Left ventricle myocardium inferior (tissue), 1 donor: ENCODE results near the gene EFS. TPM values are rescaled to one million over a fixed set of nuclear protein-coding genes. Genes with fewer than 3 reads are reported as not detected.

Experiments used
- DNase-seq: peaks from one replicate; pipeline ENCODE4 v3.0.0-alpha.2; 2020
- H3K27ac ChIP-seq: fragments of 200-600 bp; replicated peaks from 2 replicates; pipeline ENCODE4 v1.8.0; 2021
- H3K27me3 ChIP-seq: fragments of 200-600 bp; 2 replicates; pipeline ENCODE4 v1.8.0; 2021; ENCODE audit warnings: low read depth
- H3K36me3 ChIP-seq: fragments of 200-600 bp; 2 replicates; pipeline ENCODE4 v1.8.0; 2021
- H3K4me1 ChIP-seq: fragments of 200-600 bp; 2 replicates; pipeline ENCODE4 v1.8.0; 2021
- H3K4me3 ChIP-seq: fragments of 200-600 bp; 2 replicates; pipeline ENCODE4 v1.8.0; 2021; ENCODE audit warnings: mild to moderate bottlenecking, moderate library complexity
- H3K9me3 ChIP-seq: fragments of 200-600 bp; replicated peaks from 2 replicates; pipeline ENCODE4 v1.8.0; 2021
- CTCF ChIP-seq: fragments of 200-600 bp; IDR thresholded peaks from 2 replicates; pipeline ENCODE4 v1.8.0; 2021; ENCODE audit warnings: antibody characterized with exemption, mild to moderate bottlenecking, borderline replicate concordance
- intact Hi-C: fragments of 100-400 bp; cut with micrococcal nuclease; formaldehyde crosslinking; loops from one replicate; pipeline ENCODE4 v1.11.0; 2022
- total RNA-seq: library from RNA; stranded (reverse); fragmentation: NEBNext Ultra II Directional; extraction: Animal tissue kit (Norgen Biotek cat#: 25700); gene quantifications from one replicate; pipeline ENCODE4 v1.2.1, GENCODE V29; 2021
- donor health status: DM: no; HTN: yes; CAD: no; lungs with severe emphysema.

EFS gene
- total RNA-seq, 1 donor from 2014 or later = 3.6 TPM

- peak overlapping the region; percentile 65 for H3K4me3 ChIP-seq
- H3K27ac ChIP-seq = peak overlapping the region; percentile 91
- H3K27me3 ChIP-seq = peaks cover 5% of the 10 kb centered on the region
- DNase-seq = peak; percentile 39
- no peak for TF ChIP-seq CTCF
- intact Hi-C loops = no loop called here
- H3K36me3 ChIP-seq = peaks cover 32% of the 10 kb centered on the region
- peaks cover 25% of the 10 kb centered on the region for H3K4me1 ChIP-seq
- no peaks in the 10 kb centered on the region for H3K9me3 ChIP-seq
Observed at GRCh38 chr14:23409475-23409874, 44.5 kb upstream of the EFS start.

- peaks cover 36% of the 10 kb centered on the region for H3K4me1 ChIP-seq
- no peak for TF ChIP-seq CTCF
- H3K27me3 ChIP-seq = peaks cover 5% of the 10 kb centered on the region
- intact Hi-C loops = no loop called here
- peak overlapping the region; percentile 91 for H3K27ac ChIP-seq
- no peaks in the 10 kb centered on the region for H3K9me3 ChIP-seq
- peak; percentile 31 for DNase-seq
- peak overlapping the region; percentile 65 for H3K4me3 ChIP-seq
- peaks cover 34% of the 10 kb centered on the region for H3K36me3 ChIP-seq
Observed at GRCh38 chr14:23408307-23408630, 43.3 kb upstream of the EFS start.

GRCh38 chr14:23407516-23408306 lies 42.7 kb upstream of the EFS start, which contains the start of gene MYH6:
Gene MYH6, minus strand, starts transcription at chr14:23408273. Its CDS starts 1,050 bp downstream, at chr14:23407223.
- TF ChIP-seq CTCF = no peak
- intact Hi-C loops = no loop called here
- H3K27ac ChIP-seq = peak within 1 kb of the TSS; percentile 91
- H3K27me3 ChIP-seq = peaks cover 5% of the 10 kb centered on the region
- H3K4me3 ChIP-seq = peak within 1 kb of the TSS; percentile 65
- H3K36me3 ChIP-seq = peaks cover 39% of the 10 kb centered on the region
- no peaks in the 10 kb centered on the region for H3K9me3 ChIP-seq
- no peak for DNase-seq
- H3K4me1 ChIP-seq = peaks cover 42% of the 10 kb centered on the region

GRCh38 chr14:23406725-23407355 lies 41.9 kb upstream of the EFS start:
- Histone ChIP-seq H3K4me3 (peak overlapping the region; percentile 65), H3K9me3 (no peaks in the 10 kb centered on the region), H3K27ac (peak overlapping the region; percentile 91), H3K27me3 (peaks cover 11% of the 10 kb centered on the region), H3K36me3 (peaks cover 43% of the 10 kb centered on the region), H3K4me1 (peaks cover 44% of the 10 kb centered on the region)
- DNase-seq = peak; percentile 13
- intact Hi-C loops = no loop called here
- no peak for TF ChIP-seq CTCF

GRCh38 chr14:23406244-23406643 lies 41.3 kb upstream of the EFS start:
- peak overlapping the region; percentile 91 for H3K27ac ChIP-seq
- no peak for TF ChIP-seq CTCF
- peak overlapping the region; percentile 65 for H3K4me3 ChIP-seq
- H3K36me3 ChIP-seq = peaks cover 49% of the 10 kb centered on the region
- peaks cover 11% of the 10 kb centered on the region for H3K27me3 ChIP-seq
- peaks cover 50% of the 10 kb centered on the region for H3K4me1 ChIP-seq
- no peaks in the 10 kb centered on the region for H3K9me3 ChIP-seq
- intact Hi-C loops = no loop called here
- DNase-seq = peak; percentile 14
